GM21737 (cell line): ENCODE measurements around the gene SERBP1.
A peak's percentile ranks its signal among the peaks of the same experiment; 100 is the strongest.
"Not testable (repeated sequence)": the region's sequence is repeated elsewhere in the genome, so short reads cannot be mapped to it uniquely, and the experiment has no call there.

ENCODE experiments used
- ATAC-seq: cut with Tn5 transposase; IDR thresholded peaks from one replicate; pipeline ENCODE4 v1.9.1; 2021; ENCODE audit warnings: mild to moderate bottlenecking, moderate library complexity; ENCODE audit not compliant: unreplicated experiment

Gene SERBP1

GRCh38 chr1:67430358-67431155 is at the start of gene SERBP1:
Gene SERBP1 (minus strand): TSS chr1:67430402. CDS start chr1:67430300, 102 bp downstream.
- ATAC-seq: peak; percentile 92

DNA sequence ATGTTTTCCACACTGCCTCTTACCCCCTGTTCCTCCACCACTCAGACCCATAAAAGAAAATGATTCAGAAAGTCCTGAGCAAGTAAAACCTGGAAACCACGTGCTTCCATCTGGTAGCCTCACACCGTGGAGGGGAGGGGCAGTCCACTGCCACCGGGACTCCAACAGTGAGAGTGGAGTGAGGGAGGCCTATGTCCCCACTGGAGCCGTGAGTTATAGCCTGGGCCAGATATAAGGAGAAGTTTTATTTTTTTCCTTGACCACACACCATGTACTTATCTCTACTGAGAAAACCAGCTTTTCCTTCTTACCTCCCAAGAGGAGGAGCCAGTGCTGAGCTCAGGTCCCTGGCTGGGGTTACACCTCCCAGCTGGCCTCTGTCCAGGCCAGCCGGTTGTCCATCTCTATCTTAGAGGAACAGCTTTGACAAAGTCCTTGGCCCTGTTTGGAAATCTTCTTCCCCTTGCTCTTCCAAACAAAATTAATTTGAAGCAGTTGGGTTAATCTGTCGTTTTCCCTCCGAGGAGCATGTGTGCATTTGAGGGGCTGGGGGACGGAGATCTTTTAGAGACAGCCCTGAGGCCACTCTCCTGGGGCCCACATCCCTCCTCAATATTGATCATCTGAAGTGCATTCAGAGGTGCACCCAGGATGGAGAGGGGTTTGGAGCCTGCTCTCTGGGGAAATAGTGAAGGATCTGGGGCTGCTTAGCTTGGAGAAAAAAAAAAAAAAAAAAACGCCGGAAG is 49.1 kb upstream of the SERBP1 start:
- ATAC-seq: no peak

DNA sequence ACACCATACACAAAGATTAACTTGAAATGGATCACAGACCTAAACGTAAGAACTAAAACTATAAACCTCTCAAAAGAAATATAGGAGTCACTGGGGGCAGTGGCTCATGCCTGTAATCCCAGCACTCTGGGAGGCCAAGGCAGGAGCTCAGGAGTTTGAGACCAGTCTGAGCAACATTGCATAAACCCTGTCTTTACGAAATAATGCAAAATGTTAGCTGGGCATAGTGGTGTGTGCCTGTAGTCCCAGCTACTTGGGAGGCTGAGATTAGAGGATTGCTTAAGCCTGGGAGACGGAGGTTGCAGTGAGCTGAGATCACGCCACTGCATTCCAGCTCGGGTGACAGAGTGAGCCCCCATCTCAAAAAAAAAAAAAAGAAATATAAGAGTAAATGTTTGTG is 46.7 kb upstream of the SERBP1 start:
- ATAC-seq: no peak

DNA sequence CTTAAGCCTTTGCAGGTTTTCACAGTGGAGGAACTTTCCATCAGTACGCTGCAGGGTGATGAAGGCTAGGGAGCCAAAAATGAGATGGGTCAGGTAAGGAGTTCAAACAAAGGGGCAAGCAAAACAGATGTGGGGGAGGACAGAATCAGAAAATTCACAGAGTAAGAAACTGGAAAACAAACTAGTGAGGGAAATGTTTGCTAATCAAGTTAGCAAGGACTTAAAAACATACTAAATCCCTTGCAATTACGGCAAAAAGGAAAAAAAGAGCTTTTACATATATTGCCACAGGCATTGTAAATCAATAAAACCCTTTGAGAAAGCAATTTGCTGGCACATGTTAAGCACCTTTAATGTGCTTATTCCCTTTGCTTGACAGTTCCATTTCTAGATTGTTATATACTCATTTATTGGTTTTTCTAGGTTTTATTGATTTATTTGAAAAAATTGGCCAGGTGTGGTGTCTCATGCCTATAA is 45.8 kb upstream of the SERBP1 start:
- no peak for ATAC-seq

DNA sequence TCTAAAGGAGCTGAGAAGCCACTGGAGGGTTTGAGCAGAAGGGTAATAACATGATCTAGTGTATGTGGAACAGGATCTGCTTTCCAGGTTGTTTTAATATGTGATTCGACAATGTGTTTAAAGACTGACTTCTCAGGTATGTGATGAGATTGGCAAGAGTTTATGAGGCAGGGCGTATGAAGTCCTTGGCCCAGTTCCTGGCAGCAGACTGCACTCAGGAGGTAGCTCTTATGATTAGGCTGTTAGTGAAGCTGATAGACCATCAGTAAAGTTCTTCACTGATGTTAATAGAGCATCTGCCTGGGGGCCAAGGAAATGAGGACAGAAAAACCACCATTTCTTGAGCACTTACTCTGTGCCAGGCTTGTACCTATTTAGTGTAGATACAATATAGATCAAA is 41.9 kb upstream of the SERBP1 start:
- ATAC-seq: no peak

- ATAC-seq: no peak
These were observed 39.2 kb upstream of the SERBP1 start for GRCh38 chr1:67469431-67469830.

DNA sequence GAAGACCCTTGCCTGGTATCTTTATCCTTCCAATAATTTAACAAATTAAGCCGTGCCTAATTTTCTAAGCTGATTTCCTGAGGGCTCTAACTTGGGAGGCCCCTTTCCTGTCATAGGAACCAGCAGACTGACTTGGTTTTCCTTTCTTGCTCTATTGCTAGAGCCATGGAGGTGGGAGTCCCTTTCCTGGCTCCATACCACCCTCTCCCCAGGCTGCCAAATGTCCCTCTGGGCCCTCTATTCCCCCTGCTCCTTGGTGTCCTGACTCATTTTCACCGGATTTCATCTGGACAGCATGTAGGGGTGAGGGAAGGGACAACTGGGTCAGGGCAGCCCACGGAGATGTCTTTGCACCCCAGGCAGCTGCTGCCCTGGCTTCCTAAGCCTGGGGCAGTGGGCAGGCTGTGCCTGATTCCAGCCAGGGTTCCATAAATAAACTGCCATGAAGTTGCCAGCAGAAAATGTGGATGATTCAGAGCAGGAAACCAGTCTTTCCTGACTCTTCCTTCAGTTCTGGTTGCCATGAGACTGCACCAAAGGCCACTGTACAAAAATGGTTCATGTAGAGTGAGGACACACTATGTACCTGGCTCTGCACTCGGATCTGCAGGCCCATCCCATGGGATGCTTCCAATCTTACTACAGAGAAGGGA is 38.0 kb upstream of the SERBP1 start:
- no peak for ATAC-seq

DNA sequence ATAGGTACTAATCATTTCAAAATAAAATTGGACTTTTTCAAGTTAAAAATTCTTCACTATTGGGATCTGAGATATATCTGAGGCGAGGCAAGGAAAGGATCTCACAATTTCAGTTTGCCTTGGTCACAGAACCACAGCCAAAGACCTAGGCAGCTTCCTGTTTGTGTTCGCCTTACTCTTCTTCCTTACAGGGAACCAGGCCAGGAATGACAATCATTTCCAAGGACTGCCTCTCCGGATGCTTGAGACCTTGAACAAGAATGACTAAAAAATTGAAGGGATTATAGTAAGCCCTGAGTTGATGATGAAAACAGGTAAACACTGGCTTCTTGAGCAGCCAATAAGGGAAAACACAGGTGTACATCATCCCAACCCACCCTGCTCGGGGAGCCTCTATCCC is 35.2 kb upstream of the SERBP1 start:
- ATAC-seq: no peak

DNA sequence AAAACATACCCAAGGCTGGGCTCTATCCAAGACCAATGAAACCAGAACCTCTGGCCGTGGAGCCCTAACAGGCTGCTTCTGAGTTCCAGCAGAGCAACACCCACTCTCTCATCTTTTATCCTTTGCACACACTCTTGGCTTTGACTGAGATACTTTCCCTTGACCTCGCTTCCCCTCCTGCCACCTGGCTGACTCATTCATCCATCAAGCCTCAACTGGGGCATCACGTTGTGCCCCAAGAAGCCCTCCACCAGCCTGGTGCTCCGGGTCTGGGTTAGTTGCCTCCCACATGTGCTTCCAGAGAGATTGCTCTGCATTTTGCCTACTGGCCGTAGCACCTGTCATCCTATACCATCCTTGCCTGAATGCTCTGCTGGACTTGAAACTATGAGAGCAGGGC is 34.5 kb upstream of the SERBP1 start:
- no peak for ATAC-seq

GRCh38 chr1:67464058-67464457 is 33.9 kb upstream of the SERBP1 start:
- no peak for ATAC-seq

DNA sequence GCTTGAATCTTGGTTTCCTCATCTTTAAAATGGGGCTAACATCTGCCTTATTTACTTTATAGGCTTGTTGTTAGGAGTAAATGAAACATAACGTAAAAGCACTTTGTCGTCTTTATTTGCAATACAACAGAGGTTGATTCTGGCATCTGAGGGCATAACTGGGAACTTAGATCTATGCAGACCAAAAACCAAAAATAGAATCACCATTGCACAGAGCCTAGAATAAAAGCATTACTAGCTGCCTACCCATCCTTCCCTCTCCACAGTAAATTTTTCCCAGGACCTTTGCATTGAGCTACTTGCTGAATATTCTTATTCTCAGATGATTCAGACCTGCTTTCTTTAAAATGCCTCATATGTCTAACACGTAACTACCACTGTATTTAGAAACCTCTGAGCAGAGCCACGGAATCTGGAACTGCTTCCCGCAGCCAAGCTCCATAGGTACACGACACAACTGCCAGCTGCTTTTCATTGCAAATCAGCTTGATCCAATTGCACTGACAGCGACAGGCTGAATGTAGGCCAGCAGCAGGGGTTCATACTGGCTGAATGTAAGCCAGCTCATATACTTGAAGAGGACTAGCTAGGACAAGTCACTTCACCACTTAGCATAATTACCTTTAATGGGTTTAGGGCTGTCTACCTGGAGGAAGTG is 33.2 kb upstream of the SERBP1 start:
- ATAC-seq: no peak

GRCh38 chr1:67460676-67461500 is 30.7 kb upstream of the SERBP1 start:
- no peak for ATAC-seq

GRCh38 chr1:67459068-67459467 is 28.9 kb upstream of the SERBP1 start:
- no peak for ATAC-seq

DNA sequence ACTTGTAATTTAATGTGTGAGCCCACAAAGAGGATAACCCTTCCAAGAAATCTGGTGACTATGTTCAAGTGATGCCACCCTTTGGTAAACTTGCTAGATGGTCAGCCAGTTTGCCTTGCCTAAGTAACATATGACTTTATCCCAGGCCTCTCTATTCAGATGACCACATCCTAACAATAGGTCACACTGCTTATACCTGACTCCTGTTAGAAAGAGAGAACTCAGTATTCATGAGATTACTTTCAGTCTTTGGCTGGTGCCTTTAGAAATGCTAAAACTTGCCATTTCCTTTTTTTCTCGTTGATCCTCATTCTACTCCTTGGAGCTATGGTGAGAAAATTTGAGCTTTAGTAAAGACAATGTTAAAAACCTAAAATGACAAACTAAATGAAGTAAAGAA is 28.5 kb upstream of the SERBP1 start:
- ATAC-seq: no peak

DNA sequence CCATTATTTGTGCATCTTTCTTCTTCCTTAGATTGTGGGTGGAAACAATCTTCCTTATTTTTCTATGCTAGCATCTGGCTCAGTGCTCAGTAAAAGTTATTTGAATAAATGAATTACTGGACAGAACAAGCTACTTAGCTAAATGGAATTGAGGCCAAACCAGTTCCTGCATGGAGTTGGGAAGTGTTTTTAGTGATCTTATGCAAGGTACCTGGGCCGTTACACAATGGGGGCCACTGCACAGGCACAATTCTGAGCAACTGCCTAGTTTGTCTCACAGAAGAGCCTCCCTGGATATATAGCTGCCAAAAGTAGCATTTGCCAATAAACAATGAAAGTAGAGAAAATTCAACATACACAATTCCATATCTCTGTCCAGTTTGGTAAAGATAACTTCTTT is 27.0 kb upstream of the SERBP1 start:
- no peak for ATAC-seq

DNA sequence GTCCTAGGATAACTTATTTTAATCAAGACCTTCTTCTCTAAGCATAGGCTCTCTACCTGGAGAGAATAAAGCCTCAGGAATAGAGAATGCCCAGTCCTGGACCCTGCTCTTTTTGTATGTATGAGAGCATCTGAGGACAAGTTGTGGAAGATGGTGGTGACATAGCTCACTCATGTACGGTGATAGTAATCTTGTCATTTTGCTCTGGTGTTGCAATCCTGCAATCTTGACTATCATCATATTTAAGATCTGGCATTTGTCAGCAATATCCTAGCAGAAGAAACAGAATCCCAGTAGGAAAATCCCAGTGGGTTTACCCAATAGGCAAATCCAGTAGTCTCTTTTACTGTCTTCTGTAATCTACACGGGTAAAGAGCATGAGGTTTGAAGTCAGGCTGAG is 21.6 kb upstream of the SERBP1 start:
- no peak for ATAC-seq

DNA sequence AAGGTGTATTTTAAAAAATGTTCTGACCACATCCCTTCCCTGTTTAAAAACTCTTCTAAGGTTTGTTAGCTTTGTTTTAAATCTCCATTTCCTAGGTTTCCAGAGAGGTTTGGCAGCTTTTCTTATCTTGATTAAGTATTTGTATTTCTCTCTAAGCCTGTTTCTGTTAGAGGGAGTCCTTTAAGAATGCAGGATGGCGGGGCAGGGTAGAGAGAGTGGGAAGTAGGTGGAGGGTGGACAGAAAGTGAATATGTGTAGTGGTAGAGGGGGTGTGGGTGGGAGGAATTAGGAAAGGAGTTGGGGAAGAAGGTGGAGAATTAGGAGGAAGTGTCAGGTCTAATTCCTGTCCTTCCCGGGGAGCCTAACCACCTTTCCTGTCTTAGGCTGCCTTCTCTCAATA is 21.2 kb upstream of the SERBP1 start:
- no peak for ATAC-seq

- ATAC-seq: no peak
These were observed 16.7 kb upstream of the SERBP1 start for GRCh38 chr1:67446893-67447292.

GRCh38 chr1:67446014-67446413 is 15.8 kb upstream of the SERBP1 start:
- ATAC-seq: not testable (repeated sequence)

GRCh38 chr1:67441739-67442281 is 11.6 kb upstream of the SERBP1 start:
- ATAC-seq: no peak
